ENCODE data around the gene CLEC17A. TPM values are rescaled to one million over a fixed set of nuclear protein-coding genes. Genes with fewer than 3 reads are reported as not detected.
"Not testable (repeated sequence)": the region's sequence is repeated elsewhere in the genome, so short reads cannot be mapped to it uniquely, and the experiment has no call there.

Gene CLEC17A
- total and polyA plus RNA-seq, 2 of the 13 experiments (the other 11 are each of a cell fraction or from before 2014, with no cell fraction given): not detected

DNA sequence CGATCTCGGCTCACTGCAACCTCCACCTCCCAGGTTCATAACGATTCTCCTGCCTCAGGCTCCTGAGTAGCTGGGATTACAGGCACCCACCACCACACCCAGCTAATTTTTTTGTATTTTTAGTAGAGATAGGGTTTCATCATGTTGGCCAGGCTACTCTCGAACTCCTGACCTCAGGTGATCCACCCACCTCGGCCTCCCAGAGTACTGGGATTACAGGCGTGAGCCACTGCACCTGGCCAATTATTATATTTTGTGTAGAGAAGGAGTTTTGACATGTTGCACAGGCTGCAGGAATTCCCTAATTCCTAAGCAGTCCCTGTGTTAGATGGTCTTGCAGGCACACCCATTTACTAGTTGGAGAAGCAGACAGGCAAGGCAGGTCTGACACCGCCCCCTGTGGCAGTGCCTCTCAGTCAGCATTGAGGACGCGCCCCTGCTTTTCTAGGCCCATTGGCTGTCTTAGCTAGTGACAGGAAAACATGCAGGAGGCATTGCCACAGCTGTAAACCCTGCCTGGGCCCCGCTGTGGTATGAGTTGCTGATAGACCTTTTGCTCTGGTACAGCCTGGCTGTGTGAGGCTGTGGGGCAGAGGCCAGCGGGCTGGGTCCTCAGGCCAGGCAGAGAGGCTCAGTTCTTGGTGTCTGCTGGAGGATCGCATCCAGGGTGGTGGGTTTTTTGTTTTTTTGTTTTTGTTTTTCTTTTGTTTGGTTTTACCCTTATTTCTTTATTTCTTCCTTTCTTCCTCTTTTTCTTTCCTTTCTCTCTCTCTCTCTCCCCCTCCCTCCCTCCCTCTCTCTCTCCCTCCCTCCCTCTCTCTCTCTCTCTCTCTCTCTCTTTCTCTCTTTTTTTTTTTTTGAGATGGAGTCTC lies 31.5 kb upstream of the CLEC17A start (continued):
- not testable (repeated sequence) for TF ChIP-seq SOX6, FOXA1, SOX13 (IDR thresholded peaks at IDR 0.05)
- peak; percentile 37; the same call in 1 of the 2 replicates for TF ChIP-seq SOX6 (CRISPR knock-in tag; IDR thresholded peaks at IDR 0.05)
- peak; percentile 78 for TF ChIP-seq XRCC5 (optimal IDR thresholded peaks at IDR 0.05; ENCODE audit: low read length)
- peak; percentile 41; the same call in 1 of the 2 replicates for TF ChIP-seq FOXA1 (CRISPR knock-in tag; IDR thresholded peaks at IDR 0.05)
- 0 out of 2 replicates have a peak, but pooled peaks have one; percentile 25 for TF ChIP-seq SP5 (CRISPR knock-in tag; IDR thresholded peaks at IDR 0.05; ENCODE audit: borderline replicate concordance, low read depth)
- TF ChIP-seq, protein P1, sequence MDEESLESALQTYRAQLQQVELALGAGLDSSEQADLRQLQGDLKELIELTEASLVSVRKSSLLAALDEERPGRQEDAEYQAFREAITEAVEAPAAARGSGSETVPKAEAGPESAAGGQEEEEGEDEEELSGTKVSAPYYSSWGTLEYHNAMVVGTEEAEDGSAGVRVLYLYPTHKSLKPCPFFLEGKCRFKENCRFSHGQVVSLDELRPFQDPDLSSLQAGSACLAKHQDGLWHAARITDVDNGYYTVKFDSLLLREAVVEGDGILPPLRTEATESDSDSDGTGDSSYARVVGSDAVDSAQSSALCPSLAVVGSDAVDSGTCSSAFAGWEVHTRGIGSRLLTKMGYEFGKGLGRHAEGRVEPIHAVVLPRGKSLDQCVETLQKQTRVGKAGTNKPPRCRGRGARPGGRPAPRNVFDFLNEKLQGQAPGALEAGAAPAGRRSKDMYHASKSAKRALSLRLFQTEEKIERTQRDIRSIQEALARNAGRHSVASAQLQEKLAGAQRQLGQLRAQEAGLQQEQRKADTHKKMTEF (CRISPR knock-in tag; IDR thresholded peaks at IDR 0.05): peak; percentile 40; the same call in 1 of the 2 replicates
- TF ChIP-seq SOX13 (CRISPR knock-in tag; conservative IDR thresholded peaks at IDR 0.05 in 1 of 2, IDR thresholded peaks at IDR 0.05 in 1 of 2): peak in 1 of 2 experiments; percentile 31; a peak in 1 of 4 replicates
- peak; percentile 54; the same call in 1 of the 2 replicates for TF ChIP-seq RXRA (CRISPR knock-in tag; IDR thresholded peaks at IDR 0.05)
- TF ChIP-seq HNRNPK (IDR thresholded peaks at IDR 0.05; ENCODE audit: low read depth, low read length, poor library complexity, severe bottlenecking): peak; percentile 47
- peak; percentile 21; the same call in 1 of the 2 replicates for TF ChIP-seq MIER3 (CRISPR knock-in tag; IDR thresholded peaks at IDR 0.05; ENCODE audit: borderline replicate concordance)
- 0 out of 2 replicates have a peak, but pooled peaks have one; percentile 43 for TF ChIP-seq MTERF4 (CRISPR knock-in tag; IDR thresholded peaks at IDR 0.05)
- peak; percentile 80 for TF ChIP-seq FOXK2 (IDR thresholded peaks at IDR 0.05)
- peak; percentile 96 for TF ChIP-seq SAP130 (CRISPR knock-in tag; IDR thresholded peaks at IDR 0.05; ENCODE audit: low read depth)
- TF ChIP-seq GMEB1 (CRISPR knock-in tag; IDR thresholded peaks at IDR 0.05; ENCODE audit: borderline replicate concordance): peak; percentile 29; the same call in 1 of the 2 replicates
- TF ChIP-seq HMG20A (CRISPR knock-in tag; IDR thresholded peaks at IDR 0.05; ENCODE audit: borderline replicate concordance): peak; percentile 18; the same call in 1 of the 2 replicates
- TF ChIP-seq RARA (CRISPR knock-in tag; IDR thresholded peaks at IDR 0.05): peak; percentile 63
- TF ChIP-seq, protein P2, sequence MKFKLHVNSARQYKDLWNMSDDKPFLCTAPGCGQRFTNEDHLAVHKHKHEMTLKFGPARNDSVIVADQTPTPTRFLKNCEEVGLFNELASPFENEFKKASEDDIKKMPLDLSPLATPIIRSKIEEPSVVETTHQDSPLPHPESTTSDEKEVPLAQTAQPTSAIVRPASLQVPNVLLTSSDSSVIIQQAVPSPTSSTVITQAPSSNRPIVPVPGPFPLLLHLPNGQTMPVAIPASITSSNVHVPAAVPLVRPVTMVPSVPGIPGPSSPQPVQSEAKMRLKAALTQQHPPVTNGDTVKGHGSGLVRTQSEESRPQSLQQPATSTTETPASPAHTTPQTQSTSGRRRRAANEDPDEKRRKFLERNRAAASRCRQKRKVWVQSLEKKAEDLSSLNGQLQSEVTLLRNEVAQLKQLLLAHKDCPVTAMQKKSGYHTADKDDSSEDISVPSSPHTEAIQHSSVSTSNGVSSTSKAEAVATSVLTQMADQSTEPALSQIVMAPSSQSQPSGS (CRISPR knock-in tag; IDR thresholded peaks at IDR 0.05): peak; percentile 28; the same call in 1 of the 2 replicates
- peak; percentile 77; the same call in 1 of the 2 replicates for TF ChIP-seq SALL1 (CRISPR knock-in tag; IDR thresholded peaks at IDR 0.05)
- 0 out of 2 replicates have a peak, but pooled peaks have one; percentile 56 for TF ChIP-seq SOX5 (CRISPR knock-in tag; IDR thresholded peaks at IDR 0.05; ENCODE audit: borderline replicate concordance)
- TF ChIP-seq NFKB2 (CRISPR knock-in tag; IDR thresholded peaks at IDR 0.05; ENCODE audit: borderline replicate concordance): peak; percentile 38; the same call in 1 of the 2 replicates
- 0 out of 2 replicates have a peak, but pooled peaks have one; percentile 26 for TF ChIP-seq PHF21A (CRISPR knock-in tag; IDR thresholded peaks at IDR 0.05)
- TF ChIP-seq ZNF121 (CRISPR knock-in tag; IDR thresholded peaks at IDR 0.05): peak; percentile 8; the same call in 1 of the 2 replicates
- peak; percentile 47; the same call in 1 of the 2 replicates for TF ChIP-seq ZKSCAN8 (CRISPR knock-in tag; IDR thresholded peaks at IDR 0.05; ENCODE audit: borderline replicate concordance)
- peak; percentile 64; the same call in 1 of the 2 replicates for TF ChIP-seq IRF2 (CRISPR knock-in tag; IDR thresholded peaks at IDR 0.05)
